Mucosa of descending colon (tissue), 3 donors: ENCODE results near the gene DLX4. TPM values are rescaled to one million over a fixed set of nuclear protein-coding genes. Genes with fewer than 3 reads are reported as not detected.

Experiments
- ATAC-seq: fragments of 200-7000 bp; cut with Tn5 transposase; one replicate; pipeline ENCODE4 v1.9.1; 2020; ENCODE audit warnings: mild to moderate bottlenecking, moderate library complexity
- DNase-seq, 3 donors: peaks; one replicate each; pipeline ENCODE4 v3.0.0-alpha.2; 2020
- H3K36me3 ChIP-seq: fragments of 200-600 bp; one replicate; pipeline ENCODE4 v1.8.0; 2021; ENCODE audit warnings: low read depth, mild to moderate bottlenecking
- H3K4me1 ChIP-seq: fragments of 200-600 bp; one replicate; pipeline ENCODE4 v1.8.0; 2021; ENCODE audit warnings: low read depth, mild to moderate bottlenecking
- H3K4me3 ChIP-seq: fragments of 200-600 bp; one replicate; pipeline ENCODE4 v1.8.0; 2021; ENCODE audit warnings: mild to moderate bottlenecking
- H3K9me3 ChIP-seq: fragments of 200-600 bp; one replicate; pipeline ENCODE4 v1.8.0; 2021; ENCODE audit warnings: mild to moderate bottlenecking
- intact Hi-C, 2 donors: fragments of 100-400 bp; cut with DNase I in 1 of 2; cut with micrococcal nuclease in 1 of 2; formaldehyde crosslinking; loops; one replicate each; pipeline versions ENCODE4 v1.11.0 to v1.11.1; 2022; cut with DNase I, micrococcal nuclease
- total RNA-seq, 3 donors: library from RNA; stranded (reverse); fragmentation: NEBNext Ultra II Directional in 2 of 3; extraction: Animal tissue kit (Norgen Biotek cat#: 25700) in 2 of 3; gene quantifications; one replicate each; pipeline versions ENCODE4 v1.2.1 to v1.2.4, GENCODE V29; 2021 to 2023
- TF ChIP-seq, protein P1 (sequence below): fragments of 200-600 bp; IDR thresholded peaks from one replicate; pipeline ENCODE4 v1.8.0; 2022; ENCODE audit warnings: antibody characterized with exemption, mild to moderate bottlenecking
- donor health status: DM: no; HTN: no; CAD: no; lungs with moderate emphysema.
- donor health status: DM: no; HTN: no; CAD: no.
- donor health status: DM: no; HTN: yes; CAD: no.

Gene DLX4
- total RNA-seq, 3 donors from 2014 or later = 0.14 to 0.60 (median 0.24) TPM

DNA sequence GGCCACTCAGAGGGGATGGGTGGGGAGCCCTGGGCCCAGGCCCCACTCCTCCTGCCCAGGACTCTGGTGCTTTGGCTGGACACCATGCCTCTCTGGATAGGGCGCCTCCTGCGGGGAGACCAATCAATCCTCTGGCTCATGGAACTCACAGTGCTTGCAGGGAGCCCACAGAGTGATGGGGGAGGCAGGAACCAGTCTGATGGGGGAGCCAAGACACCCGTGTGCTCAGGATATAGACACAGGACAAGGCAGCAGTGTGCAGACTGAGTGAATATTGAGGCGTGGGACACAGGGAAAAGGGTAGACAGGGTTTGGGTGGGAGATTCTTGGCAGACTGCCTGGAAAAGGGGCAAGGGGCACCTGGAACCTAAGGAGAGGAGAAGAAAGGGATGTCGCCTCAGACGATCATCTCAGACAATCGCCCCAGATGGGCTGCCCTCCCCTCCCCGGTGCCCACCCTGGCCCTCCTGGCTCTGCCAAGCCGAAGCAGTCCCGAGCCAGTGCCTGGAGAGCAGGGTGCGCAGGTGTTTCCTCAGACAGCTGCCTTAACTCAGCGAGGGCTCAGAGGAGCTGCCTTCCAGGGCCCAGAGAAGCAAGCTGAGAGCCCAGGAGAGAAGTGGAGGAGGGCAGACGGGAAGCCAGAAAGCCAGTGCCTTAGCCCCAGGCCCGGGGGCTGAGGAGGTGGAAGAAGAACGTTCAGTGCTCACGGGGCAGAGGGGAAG lies 37.4 kb upstream of the DLX4 start:
- Histone ChIP-seq H3K9me3 (no peaks in the 10 kb centered on the region), H3K4me3 (no peak overlapping the region), H3K36me3 (no peaks in the 10 kb centered on the region), H3K4me1 (no peaks in the 10 kb centered on the region)
- DNase-seq (no peak), ATAC-seq (no peak)
- TF ChIP-seq, protein P1, sequence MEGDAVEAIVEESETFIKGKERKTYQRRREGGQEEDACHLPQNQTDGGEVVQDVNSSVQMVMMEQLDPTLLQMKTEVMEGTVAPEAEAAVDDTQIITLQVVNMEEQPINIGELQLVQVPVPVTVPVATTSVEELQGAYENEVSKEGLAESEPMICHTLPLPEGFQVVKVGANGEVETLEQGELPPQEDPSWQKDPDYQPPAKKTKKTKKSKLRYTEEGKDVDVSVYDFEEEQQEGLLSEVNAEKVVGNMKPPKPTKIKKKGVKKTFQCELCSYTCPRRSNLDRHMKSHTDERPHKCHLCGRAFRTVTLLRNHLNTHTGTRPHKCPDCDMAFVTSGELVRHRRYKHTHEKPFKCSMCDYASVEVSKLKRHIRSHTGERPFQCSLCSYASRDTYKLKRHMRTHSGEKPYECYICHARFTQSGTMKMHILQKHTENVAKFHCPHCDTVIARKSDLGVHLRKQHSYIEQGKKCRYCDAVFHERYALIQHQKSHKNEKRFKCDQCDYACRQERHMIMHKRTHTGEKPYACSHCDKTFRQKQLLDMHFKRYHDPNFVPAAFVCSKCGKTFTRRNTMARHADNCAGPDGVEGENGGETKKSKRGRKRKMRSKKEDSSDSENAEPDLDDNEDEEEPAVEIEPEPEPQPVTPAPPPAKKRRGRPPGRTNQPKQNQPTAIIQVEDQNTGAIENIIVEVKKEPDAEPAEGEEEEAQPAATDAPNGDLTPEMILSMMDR = no peak
- intact Hi-C loops = no loop called here

DNA sequence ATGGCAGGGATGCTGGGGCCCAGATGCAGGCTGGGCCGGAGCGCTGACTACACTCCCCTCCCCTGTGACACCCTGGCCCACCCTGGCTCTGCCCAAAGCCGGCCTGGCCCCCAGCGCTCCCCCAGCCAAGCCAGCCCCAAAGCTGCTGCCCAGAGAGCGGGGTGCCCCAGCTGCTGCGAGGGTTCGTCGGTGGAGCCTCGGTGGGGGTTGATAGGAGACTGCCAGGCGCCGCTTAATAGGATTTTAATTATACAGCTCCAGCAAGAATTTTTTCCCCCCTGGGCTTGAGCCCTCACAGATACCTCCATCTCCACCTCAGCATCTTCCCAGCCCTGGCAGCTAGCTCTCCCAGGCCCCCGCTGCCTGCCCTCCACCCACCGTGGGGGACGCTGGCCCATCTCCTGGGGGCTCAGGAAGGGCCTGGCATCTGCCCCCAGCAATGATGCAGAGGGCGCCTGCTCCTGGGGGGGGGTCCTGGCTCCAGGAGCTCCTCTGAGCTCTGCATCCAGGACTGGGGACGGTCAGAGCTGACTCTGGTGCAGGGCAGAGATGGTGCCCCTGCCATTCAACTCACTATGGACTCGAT lies 36.8 kb upstream of the DLX4 start:
- ATAC-seq = no peak
- H3K9me3 ChIP-seq = no peaks in the 10 kb centered on the region
- DNase-seq = no peak
- no peaks in the 10 kb centered on the region for H3K36me3 ChIP-seq
- TF ChIP-seq, protein P1 = no peak
- H3K4me3 ChIP-seq = no peak overlapping the region
- H3K4me1 ChIP-seq = no peaks in the 10 kb centered on the region
- intact Hi-C loops = no loop called here

DNA sequence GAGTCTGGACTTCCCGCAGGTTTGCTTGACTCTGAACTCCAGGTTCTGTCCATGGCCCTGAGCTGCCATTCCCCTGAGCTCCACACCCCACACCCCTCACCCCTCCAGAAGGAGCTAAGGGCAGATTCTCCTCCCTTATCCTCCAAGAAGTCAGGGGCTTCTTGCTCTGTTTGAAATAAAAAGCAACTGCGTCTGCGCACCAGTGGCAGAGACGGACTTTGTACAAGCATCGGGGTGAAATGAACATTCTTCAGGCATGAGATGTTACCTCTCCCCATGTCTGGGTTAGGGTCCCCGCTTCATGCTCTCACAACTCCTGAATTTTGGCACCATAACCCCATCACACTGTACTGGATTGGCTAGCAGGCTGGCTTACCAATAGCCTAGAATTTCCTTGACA lies 36.1 kb upstream of the DLX4 start:
- Histone ChIP-seq H3K9me3 (no peaks in the 10 kb centered on the region), H3K36me3 (no peaks in the 10 kb centered on the region), H3K4me1 (no peaks in the 10 kb centered on the region), H3K4me3 (no peak overlapping the region)
- TF ChIP-seq, protein P1 = no peak
- no peak for ATAC-seq
- intact Hi-C loops = no loop called here
- DNase-seq = no peak

DNA sequence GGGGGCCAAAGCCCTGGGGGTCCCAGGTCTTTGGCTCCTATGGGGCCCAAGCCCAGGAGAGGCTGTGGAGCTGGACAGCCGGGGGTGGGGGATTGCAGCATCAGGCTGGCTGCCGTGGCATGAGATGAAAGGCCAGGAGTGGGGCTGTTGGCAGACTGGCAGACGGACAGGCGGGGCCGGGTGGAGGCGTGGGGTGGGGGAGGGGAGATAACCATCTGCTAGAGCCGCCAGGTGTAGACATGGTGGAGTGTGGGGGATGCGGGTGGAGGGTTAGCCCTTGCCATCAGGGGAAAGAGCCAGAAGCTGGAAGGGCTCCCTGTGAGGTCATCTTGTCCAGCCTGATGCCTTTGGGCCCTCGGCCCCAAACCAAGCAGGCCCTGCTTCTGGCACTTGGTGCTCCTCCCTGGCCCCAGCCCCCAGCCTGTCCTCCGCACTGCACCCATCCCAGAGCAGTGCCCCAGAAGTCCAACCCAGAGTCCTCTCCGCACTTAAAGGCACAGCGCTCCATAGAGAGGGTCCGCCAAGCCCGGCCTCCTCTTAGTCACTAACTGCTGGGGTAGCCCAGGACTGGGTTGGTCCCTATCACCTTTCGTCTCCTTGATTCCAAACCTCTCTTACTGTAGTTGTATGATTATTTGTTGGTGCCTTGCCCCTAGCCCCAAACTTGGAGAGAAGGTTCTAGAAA lies 33.3 kb upstream of the DLX4 start:
- Histone ChIP-seq H3K4me3 (no peak overlapping the region), H3K4me1 (no peaks in the 10 kb centered on the region), H3K9me3 (no peaks in the 10 kb centered on the region), H3K36me3 (no peaks in the 10 kb centered on the region)
- intact Hi-C loops = no loop called here
- TF ChIP-seq, protein P1 = no peak
- no peak for ATAC-seq
- DNase-seq = no peak

DNA sequence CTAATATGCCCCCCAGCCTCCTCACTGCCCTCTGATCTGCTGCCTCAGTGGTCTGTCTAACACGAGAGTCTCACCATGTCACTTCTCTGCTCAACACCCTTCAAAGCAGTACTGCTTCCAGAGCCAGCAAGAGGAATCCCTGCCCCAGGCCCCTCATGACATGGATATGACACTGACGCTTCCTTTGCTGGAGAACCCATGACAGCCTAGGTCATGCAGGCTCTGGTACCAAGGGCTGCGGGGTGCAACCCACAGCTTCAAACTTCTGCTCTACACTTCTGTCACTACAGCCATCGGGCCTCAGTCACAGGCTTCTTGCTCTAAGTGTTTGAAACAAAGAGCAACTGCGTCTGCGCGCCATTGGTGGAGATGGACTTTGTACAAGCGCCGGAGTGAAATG lies 32.6 kb upstream of the DLX4 start:
- no peaks in the 10 kb centered on the region for H3K9me3 ChIP-seq
- H3K36me3 ChIP-seq = no peaks in the 10 kb centered on the region
- H3K4me3 ChIP-seq = no peak overlapping the region
- H3K4me1 ChIP-seq = no peaks in the 10 kb centered on the region
- no peak for ATAC-seq
- DNase-seq = no peak
- intact Hi-C loops = no loop called here
- TF ChIP-seq, protein P1 = no peak
